Neural progenitor cell (in vitro differentiated cells): ENCODE measurements around the gene PRDM4. TPM values are rescaled to one million over a fixed set of nuclear protein-coding genes. Genes with fewer than 3 reads are reported as not detected.
"Not testable (repeated sequence)": the region's sequence is repeated elsewhere in the genome, so short reads cannot be mapped to it uniquely, and the experiment has no call there.

ENCODE experiments used
- DNase-seq: peaks from one replicate; pipeline ENCODE4 v3.0.0-alpha.2; 2016; ENCODE audit warnings: low spot score
- H2AFZ ChIP-seq: fragments of 200-600 bp; sonication (generic); replicated peaks from 2 replicates; pipeline ENCODE4 v1.6.1; 2016; ENCODE audit warnings: antibody characterized with exemption
- H3F3A ChIP-seq: fragments of 200-600 bp; sonication (generic); 2 replicates; pipeline ENCODE4 v1.6.1; 2016; ENCODE audit warnings: antibody characterized with exemption, low read depth
- H3K27ac ChIP-seq: fragments of 200-600 bp; sonication (generic); 2 replicates; pipeline ENCODE4 v1.5.1; 2016; ENCODE audit warnings: mild to moderate bottlenecking
- H3K27me3 ChIP-seq: fragments of 200-600 bp; sonication (generic); 2 replicates; pipeline ENCODE4 v1.6.1; 2016; ENCODE audit warnings: mild to moderate bottlenecking, moderate library complexity
- H3K36me3 ChIP-seq: fragments of 200-600 bp; sonication (generic); 2 replicates; pipeline ENCODE4 v1.5.1; 2016
- H3K4me1 ChIP-seq: fragments of 200-600 bp; sonication (generic); 2 replicates; pipeline ENCODE4 v1.6.1; 2016; ENCODE audit warnings: mixed run types
- H3K4me2 ChIP-seq: fragments of 200-600 bp; sonication (generic); 2 replicates; pipeline ENCODE4 v1.6.1; 2016
- H3K4me3 ChIP-seq: fragments of 200-600 bp; sonication (generic); 2 replicates; pipeline ENCODE4 v1.5.1; 2016
- H3K79me2 ChIP-seq: fragments of 200-600 bp; sonication (generic); 2 replicates; pipeline ENCODE4 v1.6.1; 2016; ENCODE audit warnings: low read depth
- H3K9ac ChIP-seq: fragments of 200-600 bp; sonication (generic); 2 replicates; pipeline ENCODE4 v1.6.1; 2016
- H3K9me3 ChIP-seq: fragments of 200-600 bp; sonication (generic); 2 replicates; pipeline ENCODE4 v1.5.1; 2016; ENCODE audit warnings: low read depth
- H4K20me1 ChIP-seq: fragments of 200-600 bp; sonication (generic); 2 replicates; pipeline ENCODE4 v1.6.1; 2016; ENCODE audit warnings: low read depth
- H3K27ac Mint-ChIP-seq: 3 replicates; pipeline ENCODE4 v1.8.0; 2021; ENCODE audit warnings: mixed read lengths
- H3K27me3 Mint-ChIP-seq: 2 replicates; pipeline ENCODE4 v1.8.0; 2022; ENCODE audit warnings: low read depth, mild to moderate bottlenecking, inconsistent platforms, moderate library complexity, mixed read lengths; ENCODE audit not compliant: insufficient read depth
- H3K36me3 Mint-ChIP-seq: 3 replicates; pipeline ENCODE4 v1.8.0; 2021; ENCODE audit warnings: mixed read lengths
- H3K4me1 Mint-ChIP-seq: 3 replicates; pipeline ENCODE4 v1.8.0; 2021; ENCODE audit warnings: mixed read lengths
- H3K4me3 Mint-ChIP-seq: 3 replicates; pipeline ENCODE4 v1.8.0; 2021; ENCODE audit warnings: mild to moderate bottlenecking, moderate library complexity, mixed read lengths
- H3K9me3 Mint-ChIP-seq: 3 replicates; pipeline ENCODE4 v1.8.0; 2020; ENCODE audit warnings: mixed read lengths
- EZH2 ChIP-seq: fragments of 200-600 bp; sonication (generic); IDR thresholded peaks from 2 replicates; pipeline ENCODE4 v1.6.1; 2017; ENCODE audit warnings: antibody characterized with exemption, mild to moderate bottlenecking, moderate library complexity
- EZH2phosphoT487 ChIP-seq: fragments of 200-600 bp; sonication (generic); IDR thresholded peaks from 2 replicates; pipeline ENCODE4 v1.6.1; 2017; ENCODE audit warnings: antibody characterized with exemption
- total RNA-seq: library from RNA; depleted of rRNA; stranded (reverse); fragments of >200 nt; gene quantifications from 2 replicates; pipeline ENCODE4 v1.2.3, GENCODE V29; 2015; ENCODE audit warnings: low replicate concordance
- TF ChIP-seq, protein P1 (sequence below): fragments of 200-600 bp; sonication (generic); IDR thresholded peaks from 2 replicates; pipeline ENCODE4 v1.5.1; 2017; ENCODE audit warnings: antibody characterized with exemption, mild to moderate bottlenecking

Gene PRDM4
- total RNA-seq, 1 donor from 2014 or later, result 19.3 TPM

DNA sequence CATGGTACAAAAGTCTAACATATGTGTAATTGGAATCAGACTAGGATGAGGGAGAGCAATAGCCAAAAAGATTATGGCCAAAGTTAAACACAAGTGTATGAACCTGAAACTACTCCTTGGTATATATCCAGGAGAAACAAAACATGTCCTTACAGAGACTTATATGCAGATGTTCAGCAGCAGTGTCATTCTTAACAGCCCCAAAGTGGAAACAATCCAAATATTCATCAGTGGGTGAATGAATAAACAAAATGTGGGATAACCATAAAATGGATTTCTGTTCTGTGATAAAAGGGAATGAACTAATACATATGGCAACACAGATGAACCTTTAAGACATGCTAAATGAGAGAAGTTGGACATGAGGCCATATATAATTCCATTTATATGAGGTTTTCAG is 45.2 kb downstream of the PRDM4 start:
- H3K27ac Mint-ChIP-seq, result no peak overlapping the region
- Histone ChIP-seq H3K4me3 (no peak overlapping the region), H3K79me2 (no peaks in the 10 kb centered on the region), H3K9ac (no peak overlapping the region), H3K27me3 (no peaks in the 10 kb centered on the region), H3F3A (no peaks in the 10 kb centered on the region), H3K27ac (no peak overlapping the region), H3K4me1 (no peaks in the 10 kb centered on the region), H3K36me3 (no peaks in the 10 kb centered on the region), H3K4me2 (no peak overlapping the region), H2AFZ (no peak overlapping the region), H3K9me3 (no peaks in the 10 kb centered on the region), H4K20me1 (no peaks in the 10 kb centered on the region)
- H3K27me3 Mint-ChIP-seq, result no peaks in the 10 kb centered on the region
- no peaks in the 10 kb centered on the region for H3K4me1 Mint-ChIP-seq
- TF ChIP-seq, protein P1, sequence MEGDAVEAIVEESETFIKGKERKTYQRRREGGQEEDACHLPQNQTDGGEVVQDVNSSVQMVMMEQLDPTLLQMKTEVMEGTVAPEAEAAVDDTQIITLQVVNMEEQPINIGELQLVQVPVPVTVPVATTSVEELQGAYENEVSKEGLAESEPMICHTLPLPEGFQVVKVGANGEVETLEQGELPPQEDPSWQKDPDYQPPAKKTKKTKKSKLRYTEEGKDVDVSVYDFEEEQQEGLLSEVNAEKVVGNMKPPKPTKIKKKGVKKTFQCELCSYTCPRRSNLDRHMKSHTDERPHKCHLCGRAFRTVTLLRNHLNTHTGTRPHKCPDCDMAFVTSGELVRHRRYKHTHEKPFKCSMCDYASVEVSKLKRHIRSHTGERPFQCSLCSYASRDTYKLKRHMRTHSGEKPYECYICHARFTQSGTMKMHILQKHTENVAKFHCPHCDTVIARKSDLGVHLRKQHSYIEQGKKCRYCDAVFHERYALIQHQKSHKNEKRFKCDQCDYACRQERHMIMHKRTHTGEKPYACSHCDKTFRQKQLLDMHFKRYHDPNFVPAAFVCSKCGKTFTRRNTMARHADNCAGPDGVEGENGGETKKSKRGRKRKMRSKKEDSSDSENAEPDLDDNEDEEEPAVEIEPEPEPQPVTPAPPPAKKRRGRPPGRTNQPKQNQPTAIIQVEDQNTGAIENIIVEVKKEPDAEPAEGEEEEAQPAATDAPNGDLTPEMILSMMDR, result no peak
- DNase-seq, result no peak
- no peak overlapping the region for H3K4me3 Mint-ChIP-seq
- H3K36me3 Mint-ChIP-seq, result peaks cover 8% of the 10 kb centered on the region
- no peaks in the 10 kb centered on the region for H3K9me3 Mint-ChIP-seq

DNA sequence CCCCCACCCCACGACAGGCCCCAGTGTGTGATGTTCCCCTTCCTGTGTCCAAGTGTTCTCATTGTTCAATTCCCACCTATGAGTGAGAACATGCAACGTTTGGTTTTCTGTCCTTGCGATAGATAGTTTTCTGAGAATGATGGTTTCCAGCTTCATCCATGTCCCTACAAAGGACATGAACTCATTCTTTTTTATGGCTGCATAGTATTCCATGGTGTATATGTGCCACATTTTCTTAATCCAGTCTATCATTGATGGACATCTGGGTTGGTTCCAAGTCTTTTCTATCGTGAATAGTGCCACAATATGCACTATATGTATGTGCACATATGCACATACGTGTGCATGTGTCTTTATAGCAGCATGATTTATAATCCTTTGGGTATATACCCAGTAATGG is 55.4 kb downstream of the PRDM4 start:
- not testable (repeated sequence) for H3K27ac ChIP-seq, H3K4me2 ChIP-seq, H4K20me1 ChIP-seq, H3K4me1 ChIP-seq, H3K4me3 Mint-ChIP-seq, H3K27me3 ChIP-seq, H3K27me3 Mint-ChIP-seq, H3K9me3 Mint-ChIP-seq, DNase-seq, H3K27ac Mint-ChIP-seq, H3K4me1 Mint-ChIP-seq, H3K9ac ChIP-seq, H3K4me3 ChIP-seq, H2AFZ ChIP-seq, H3K9me3 ChIP-seq, H3K79me2 ChIP-seq, H3F3A ChIP-seq
- H3K36me3 ChIP-seq, result peaks cover 27% of the 10 kb centered on the region
- H3K36me3 Mint-ChIP-seq, result peaks cover 59% of the 10 kb centered on the region

DNA sequence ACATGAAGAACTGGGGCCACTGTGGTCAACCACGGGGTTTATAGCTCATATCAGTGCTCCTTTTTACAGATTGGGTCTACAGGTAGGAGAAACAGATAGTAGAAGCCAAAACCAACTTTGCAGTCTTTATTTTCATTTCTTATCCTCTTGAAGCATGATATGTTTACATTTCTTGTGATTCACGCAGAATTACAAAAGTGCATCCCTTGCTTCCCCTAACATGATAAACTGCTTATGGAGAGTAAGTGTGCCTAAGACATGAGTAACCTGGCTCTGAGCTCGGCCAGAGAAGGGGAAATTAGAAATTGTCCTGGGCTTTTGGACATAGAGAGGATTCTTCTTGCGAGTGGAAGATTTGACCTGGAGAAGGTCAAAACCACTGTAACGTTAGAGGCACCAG is 56.9 kb downstream of the PRDM4 start:
- H3K27ac Mint-ChIP-seq, result no peak overlapping the region
- Histone ChIP-seq H3K79me2 (no peaks in the 10 kb centered on the region), H3K27ac (no peak overlapping the region), H3K9ac (no peak overlapping the region), H3K4me2 (no peak overlapping the region), H2AFZ (no peak overlapping the region), H3K9me3 (peaks cover 5% of the 10 kb centered on the region), H4K20me1 (no peaks in the 10 kb centered on the region), H3K36me3 (peaks cover 39% of the 10 kb centered on the region), H3K27me3 (no peaks in the 10 kb centered on the region), H3K4me3 (no peak overlapping the region), H3K4me1 (no peaks in the 10 kb centered on the region), H3F3A (no peaks in the 10 kb centered on the region)
- H3K4me1 Mint-ChIP-seq, result no peaks in the 10 kb centered on the region
- no peak overlapping the region for H3K4me3 Mint-ChIP-seq
- H3K9me3 Mint-ChIP-seq, result peaks cover 7% of the 10 kb centered on the region
- no peaks in the 10 kb centered on the region for H3K27me3 Mint-ChIP-seq
- TF ChIP-seq, protein P1, result no peak
- no peak for TF ChIP-seq EZH2phosphoT487
- no peak for TF ChIP-seq EZH2
- DNase-seq, result no peak
- peaks cover 69% of the 10 kb centered on the region for H3K36me3 Mint-ChIP-seq

DNA sequence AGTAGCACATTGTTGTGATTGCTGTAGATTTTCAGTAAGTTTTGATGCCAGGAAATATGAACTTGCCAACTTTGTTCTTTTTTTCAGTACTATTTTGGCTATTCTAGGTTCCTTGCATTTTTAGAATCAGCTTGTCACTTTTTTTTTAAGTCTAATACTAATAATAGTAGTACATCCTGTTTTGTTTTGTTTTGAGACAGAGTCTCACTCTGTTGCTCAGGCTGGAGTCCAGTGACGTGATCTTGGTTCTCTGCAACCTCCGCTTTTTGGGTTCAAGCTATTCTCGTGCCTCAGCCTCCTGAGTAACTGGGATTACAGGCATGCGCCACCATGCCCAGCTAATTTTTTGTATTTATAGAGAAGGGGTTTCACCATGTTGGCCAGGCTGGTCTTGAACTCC is 58.8 kb downstream of the PRDM4 start:
- peaks cover 7% of the 10 kb centered on the region for H3K9me3 Mint-ChIP-seq
- H3K4me3 ChIP-seq, result no peak overlapping the region
- H3K4me2 ChIP-seq, result no peak overlapping the region
- H3F3A ChIP-seq, result no peaks in the 10 kb centered on the region
- DNase-seq, result no peak
- H3K4me1 Mint-ChIP-seq, result no peaks in the 10 kb centered on the region
- no peak overlapping the region for H3K27ac Mint-ChIP-seq
- no peaks in the 10 kb centered on the region for H3K27me3 ChIP-seq
- peaks cover 64% of the 10 kb centered on the region for H3K36me3 Mint-ChIP-seq
- TF ChIP-seq EZH2 (no peak), EZH2phosphoT487 (no peak)
- TF ChIP-seq, protein P1, result no peak
- H3K4me3 Mint-ChIP-seq, result no peak overlapping the region
- H4K20me1 ChIP-seq, result no peaks in the 10 kb centered on the region
- H3K36me3 ChIP-seq, result peaks cover 39% of the 10 kb centered on the region
- no peak overlapping the region for H3K27ac ChIP-seq
- H3K9me3 ChIP-seq, result peaks cover 5% of the 10 kb centered on the region
- no peak overlapping the region for H3K9ac ChIP-seq
- H3K79me2 ChIP-seq, result no peaks in the 10 kb centered on the region
- no peaks in the 10 kb centered on the region for H3K27me3 Mint-ChIP-seq
- H3K4me1 ChIP-seq, result no peaks in the 10 kb centered on the region
- no peak overlapping the region for H2AFZ ChIP-seq
